ENCODE results near the gene OCA2. TPM values are rescaled to one million over a fixed set of nuclear protein-coding genes. Genes with fewer than 3 reads are reported as not detected.

The OCA2 gene
- total RNA-seq, 6 donors from 2014 or later, result 0.83 to 6.0 (median 2.0) TPM

- DNase-seq (no peak), ATAC-seq (ENCODE audit: low FRiP score in 2 of 2) (no peak)
- WGBS, 2 donors, result 85 to 87% methylated on average over 12 to 13 of the region's 13 CpGs
Measured at GRCh38 chr15:27835233-27835939, 263.7 kb downstream of the OCA2 start.

GRCh38 chr15:27834684-27835083 lies 264.4 kb downstream of the OCA2 start:
- Histone ChIP-seq H3K9me3 (no peaks in the 10 kb centered on the region), H3K4me1 (no peaks in the 10 kb centered on the region), H3K27ac (no peak overlapping the region), H3K27me3 (no peaks in the 10 kb centered on the region), H3K4me3 (no peak overlapping the region), H3K36me3 (no peaks in the 10 kb centered on the region)
- 74 to 89% methylated on average over 3 to 10 of the region's 10 CpGs for WGBS, 2 donors
- ATAC-seq (ENCODE audit: low FRiP score in 2 of 2) (no peak), DNase-seq (no peak)
- no peak for TF ChIP-seq EP300 (IDR thresholded peaks at IDR 0.05)

More at GRCh38 chr15:27835233-27835939, 263.7 kb downstream of the OCA2 start:
- no peak for TF ChIP-seq CTCF (IDR thresholded peaks at IDR 0.05)
- TF ChIP-seq EP300 (IDR thresholded peaks at IDR 0.05), result no peak
- TF ChIP-seq POLR2A (IDR thresholded peaks at IDR 0.05), result no peak
- no peak for TF ChIP-seq POLR2AphosphoS5 (IDR thresholded peaks at IDR 0.05)
- no peaks in the 10 kb centered on the region for H3K36me3 ChIP-seq
- no peak overlapping the region for H3K27ac ChIP-seq
- no peaks in the 10 kb centered on the region for H3K9me3 ChIP-seq
- H3K4me3 ChIP-seq, result no peak overlapping the region
- H3K27me3 ChIP-seq, result no peaks in the 10 kb centered on the region
- no peaks in the 10 kb centered on the region for H3K4me1 ChIP-seq

DNA sequence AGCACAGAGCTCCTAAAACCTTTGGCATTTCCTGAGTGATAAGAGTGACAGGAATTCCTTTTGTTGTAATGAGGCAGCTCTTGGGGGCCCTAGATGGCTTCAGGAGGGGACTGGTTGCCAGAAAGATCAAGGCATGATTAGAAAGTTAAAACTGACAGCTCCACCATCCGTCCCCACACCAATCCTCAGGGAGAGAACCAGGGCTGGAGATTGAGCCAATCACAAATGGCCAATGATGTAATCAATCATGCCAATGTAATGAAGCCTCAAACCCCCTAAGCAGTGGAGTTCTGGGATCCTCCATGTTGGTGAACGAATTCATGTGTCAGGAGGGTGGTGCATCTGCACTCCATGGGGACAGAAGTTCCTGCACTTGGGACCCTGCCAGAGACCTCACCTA lies 265.1 kb downstream of the OCA2 start:
- no peaks in the 10 kb centered on the region for H3K36me3 ChIP-seq
- no peak overlapping the region for H3K27ac ChIP-seq
- no peaks in the 10 kb centered on the region for H3K4me1 ChIP-seq
- WGBS, 2 donors, result 68 to 78% methylated on average over 2 of the region's 2 CpGs
- DNase-seq, result no peak
- no peaks in the 10 kb centered on the region for H3K9me3 ChIP-seq
- H3K4me3 ChIP-seq, result no peak overlapping the region
- no peaks in the 10 kb centered on the region for H3K27me3 ChIP-seq
- TF ChIP-seq POLR2AphosphoS5 (IDR thresholded peaks at IDR 0.05) (no peak), EP300 (IDR thresholded peaks at IDR 0.05) (no peak), CTCF (IDR thresholded peaks at IDR 0.05) (no peak), POLR2A (IDR thresholded peaks at IDR 0.05) (no peak)
- ATAC-seq (ENCODE audit: low FRiP score in 2 of 2), result no peak

GRCh38 chr15:27833178-27833577 lies 265.9 kb downstream of the OCA2 start:
- WGBS, 2 donors, result 77 to 79% methylated on average over 4 of the region's 4 CpGs
- H3K9me3 ChIP-seq, result no peaks in the 10 kb centered on the region
- no peak overlapping the region for H3K4me3 ChIP-seq
- no peak for DNase-seq
- no peaks in the 10 kb centered on the region for H3K27me3 ChIP-seq
- H3K36me3 ChIP-seq, result no peaks in the 10 kb centered on the region
- no peak for ATAC-seq (ENCODE audit: low FRiP score in 2 of 2)
- H3K4me1 ChIP-seq, result no peaks in the 10 kb centered on the region
- H3K27ac ChIP-seq, result no peak overlapping the region
- TF ChIP-seq EP300 (IDR thresholded peaks at IDR 0.05), result no peak

GRCh38 chr15:27832237-27832596 lies 266.9 kb downstream of the OCA2 start:
- ATAC-seq (ENCODE audit: low FRiP score in 2 of 2) (peak in 1 of 2 donors; percentile 32), DNase-seq (no peak)
- no peak for TF ChIP-seq EP300 (IDR thresholded peaks at IDR 0.05)
- no peak for TF ChIP-seq POLR2AphosphoS5 (IDR thresholded peaks at IDR 0.05)
- TF ChIP-seq CTCF (IDR thresholded peaks at IDR 0.05), result no peak
- no peak for TF ChIP-seq POLR2A (IDR thresholded peaks at IDR 0.05)
- H3K36me3 ChIP-seq, result no peaks in the 10 kb centered on the region
- no peak overlapping the region for H3K27ac ChIP-seq
- H3K9me3 ChIP-seq, result no peaks in the 10 kb centered on the region
- WGBS, 2 donors, result 88 to 92% methylated on average over 7 of the region's 7 CpGs
- H3K4me1 ChIP-seq, result no peaks in the 10 kb centered on the region
- H3K4me3 ChIP-seq, result no peak overlapping the region
- H3K27me3 ChIP-seq, result no peaks in the 10 kb centered on the region
